Stimulated activated CD4-positive, alpha-beta T cell treated with anti-CD3 and anti-CD28 coated beads, Interleukin-12 subunit alpha, Interleukin-12 subunit beta, amount 100 ng/mL, for 48 hours (primary cell): ENCODE results near the gene SPRED2.

ENCODE experiments used
- DNase-seq, 3 donors: peaks; one replicate each; pipeline ENCODE4 v3.0.0-alpha.2; 2020; ENCODE audit warnings: low read depth in 2 of 3, low spot score in 1 of 3

The SPRED2 gene

DNA sequence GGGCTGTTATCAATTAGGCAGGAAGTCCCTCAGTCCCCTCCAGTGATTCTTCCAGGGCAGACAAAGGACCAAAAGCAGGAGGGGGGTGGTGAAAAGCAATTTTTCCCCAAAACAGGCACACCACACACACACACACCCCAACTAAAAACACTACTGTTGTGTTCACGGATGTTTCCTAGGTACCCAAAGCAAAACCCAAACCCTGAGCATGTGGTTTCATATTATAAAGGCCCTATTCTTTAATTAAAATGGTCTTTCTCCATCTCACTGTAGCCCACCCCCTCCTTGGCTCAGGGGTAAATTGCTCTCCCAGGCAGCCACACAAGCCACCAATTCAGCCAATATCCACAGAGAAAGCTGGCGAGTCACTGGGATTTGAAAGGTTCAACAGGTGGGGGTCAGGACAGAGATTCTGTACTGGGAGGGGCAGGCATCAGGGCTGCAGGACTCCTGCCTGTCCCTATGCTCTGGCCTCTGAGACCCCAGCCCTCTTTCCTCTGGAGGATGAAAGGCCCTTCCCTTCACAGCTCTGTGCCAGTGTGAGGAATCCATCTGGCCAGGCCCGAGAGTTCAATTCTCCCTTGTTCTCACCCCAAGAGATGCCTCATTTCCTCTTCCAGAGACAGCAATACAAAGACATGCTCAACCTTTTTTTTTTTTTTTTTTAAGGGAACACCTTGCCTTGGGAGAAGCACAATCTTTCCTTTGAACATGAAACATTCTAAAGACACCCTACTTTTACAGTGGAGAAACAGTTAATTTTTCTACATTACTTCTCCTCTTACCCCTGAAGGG is 43.6 kb downstream of the SPRED2 start:
- DNase-seq, result no peak

DNA sequence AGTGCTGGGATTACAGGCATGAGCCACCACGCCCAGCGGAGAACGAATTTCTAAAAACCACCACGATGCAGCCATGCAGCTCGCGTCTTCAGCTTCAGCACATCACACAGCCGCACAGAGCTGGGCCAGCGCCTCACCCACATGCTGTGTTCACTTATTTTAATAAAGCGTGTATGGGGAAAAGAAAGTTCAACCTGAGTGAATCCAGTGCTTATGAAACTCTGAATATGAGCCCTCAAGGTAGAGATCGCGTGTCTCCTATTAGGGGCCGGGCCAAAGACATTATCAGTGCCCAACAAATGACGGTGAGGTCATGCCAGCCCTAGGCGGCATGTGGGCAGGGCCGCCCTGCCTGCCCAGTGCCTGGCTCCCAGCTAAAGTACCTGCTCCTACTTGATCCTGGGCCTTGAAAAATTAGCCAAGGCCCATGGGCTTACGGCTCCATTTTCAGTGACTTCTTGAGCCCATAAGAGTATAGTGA is 44.3 kb downstream of the SPRED2 start:
- no peak for DNase-seq

DNA sequence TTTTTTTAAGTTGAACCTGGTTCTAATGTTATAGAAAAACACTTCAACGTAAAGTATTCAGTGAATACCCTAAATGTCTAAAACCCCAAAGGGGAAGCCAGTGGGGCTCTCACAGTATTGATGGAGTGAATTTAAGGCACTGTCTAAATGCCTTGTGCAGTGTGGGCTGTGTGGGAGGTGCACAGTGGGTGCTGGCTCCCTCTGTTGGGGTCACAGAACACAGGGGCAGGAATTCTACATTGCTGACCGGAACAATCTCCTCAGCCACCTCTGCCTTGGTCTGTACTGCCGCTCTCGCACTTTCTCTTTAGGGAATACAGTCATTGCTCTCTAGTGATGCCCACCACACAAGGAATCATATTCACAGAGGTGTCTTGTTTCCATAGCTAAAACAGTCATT is 45.4 kb downstream of the SPRED2 start:
- DNase-seq, result no peak

DNA sequence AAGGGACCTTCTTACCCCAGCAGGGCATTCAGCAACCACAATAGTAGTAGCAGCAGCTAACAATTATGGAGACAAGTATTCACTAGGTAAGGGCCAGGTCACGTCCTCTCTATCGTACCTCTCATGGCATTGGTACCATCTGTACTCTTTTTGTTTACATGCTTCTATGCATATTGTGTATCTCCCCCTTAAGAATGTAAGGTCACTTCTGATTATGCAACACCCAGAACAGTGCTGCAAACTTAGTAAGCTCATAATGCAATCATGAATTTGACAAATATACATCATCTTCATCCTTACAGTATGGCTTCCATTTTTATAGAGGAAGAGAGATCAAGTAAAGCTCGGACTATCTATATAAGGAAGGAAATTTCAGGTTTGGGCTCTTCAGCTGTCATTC is 46.1 kb downstream of the SPRED2 start:
- no peak for DNase-seq

DNA sequence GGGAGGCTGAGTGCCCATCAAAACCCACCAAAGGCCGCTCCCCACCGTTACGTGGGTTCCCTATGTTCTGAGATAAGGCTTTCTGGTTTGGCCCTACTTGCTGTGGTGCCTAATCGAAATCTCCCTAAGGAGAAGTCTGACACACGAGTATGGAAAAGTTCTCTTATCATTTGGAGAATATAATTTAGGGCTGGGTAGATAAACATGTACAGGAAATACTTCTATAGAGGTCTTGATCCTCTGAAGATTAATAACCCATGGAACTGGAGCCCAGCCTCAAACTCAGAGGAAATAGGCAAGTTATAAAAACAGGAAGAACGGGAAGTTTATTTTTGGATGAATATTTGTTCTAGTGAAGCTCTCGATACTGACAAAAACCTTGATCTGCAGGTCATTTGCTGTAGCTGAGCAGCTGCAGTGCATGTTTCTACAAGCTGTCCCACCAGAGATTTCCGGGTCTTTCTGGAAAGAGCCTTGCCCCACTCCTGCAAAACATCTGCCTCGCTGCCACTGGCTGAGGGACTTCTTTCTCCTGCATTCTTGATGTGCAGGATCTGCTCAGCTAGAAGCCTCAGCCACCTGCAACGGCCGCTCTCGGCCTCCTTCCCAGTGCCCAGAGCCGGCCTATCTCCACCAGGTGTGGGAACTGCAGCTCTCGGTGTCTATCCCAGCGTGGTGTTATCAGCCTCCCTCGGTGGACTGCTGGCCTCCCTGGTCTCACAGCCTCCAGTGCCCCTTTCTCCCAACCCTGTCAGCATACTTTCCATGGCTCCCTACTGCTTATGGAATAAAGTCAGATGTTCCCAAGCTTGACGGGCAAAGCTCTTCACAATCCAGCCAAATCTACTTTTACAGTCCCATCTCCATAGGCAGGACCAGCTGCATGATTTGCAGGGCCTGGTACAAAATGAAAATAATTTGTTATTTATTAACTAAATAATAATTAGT is 48.6 kb downstream of the SPRED2 start:
- DNase-seq, result no peak

DNA sequence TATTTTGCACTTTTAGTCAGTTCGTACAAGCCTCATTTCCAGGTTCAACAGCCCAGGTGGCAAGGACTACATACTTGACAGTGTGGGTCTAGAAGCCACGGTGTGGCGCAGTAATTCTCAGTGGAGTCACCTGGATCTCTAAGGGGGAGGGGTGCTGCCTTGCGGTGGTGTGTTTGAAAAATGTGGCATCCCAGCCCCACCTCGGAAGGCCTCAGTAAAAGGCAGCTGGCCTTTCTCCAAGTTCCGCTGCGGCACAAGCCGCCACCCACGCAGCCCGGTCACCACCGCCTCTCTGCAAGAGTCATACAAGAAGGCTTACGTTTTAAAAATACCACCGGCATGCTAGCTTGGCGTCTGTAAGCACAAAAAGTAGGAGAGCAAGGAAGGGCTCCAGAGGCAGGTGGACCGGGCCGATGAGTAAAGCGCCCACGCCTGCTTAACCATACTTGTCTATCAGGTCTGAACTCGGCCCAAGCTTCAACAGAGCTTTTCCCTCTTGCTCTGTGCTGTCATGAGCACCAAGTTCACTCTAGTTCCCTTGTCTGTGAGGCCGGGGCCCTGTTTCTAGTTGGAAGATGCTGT is 49.5 kb downstream of the SPRED2 start:
- peak; percentile 84 to 89 (median 86) for DNase-seq

DNA sequence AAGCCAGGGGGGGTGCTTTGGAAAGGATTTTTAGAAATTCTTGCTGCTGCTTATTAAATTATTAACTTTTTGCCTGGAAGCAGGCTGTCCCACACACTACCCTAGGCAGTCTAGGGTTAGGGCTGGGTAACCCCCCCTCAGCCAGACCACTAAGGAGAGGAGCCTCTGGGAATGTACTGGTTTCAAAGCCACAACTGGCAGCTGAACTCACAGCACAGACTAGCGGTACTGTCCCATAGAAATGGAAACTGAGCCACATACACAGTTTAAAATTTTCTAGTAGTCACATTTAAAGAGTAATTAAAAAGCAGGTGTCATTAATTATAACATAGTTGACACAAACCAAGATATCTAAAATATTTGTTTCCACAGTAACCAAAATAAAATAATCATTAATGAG is 50.1 kb downstream of the SPRED2 start:
- no peak for DNase-seq

DNA sequence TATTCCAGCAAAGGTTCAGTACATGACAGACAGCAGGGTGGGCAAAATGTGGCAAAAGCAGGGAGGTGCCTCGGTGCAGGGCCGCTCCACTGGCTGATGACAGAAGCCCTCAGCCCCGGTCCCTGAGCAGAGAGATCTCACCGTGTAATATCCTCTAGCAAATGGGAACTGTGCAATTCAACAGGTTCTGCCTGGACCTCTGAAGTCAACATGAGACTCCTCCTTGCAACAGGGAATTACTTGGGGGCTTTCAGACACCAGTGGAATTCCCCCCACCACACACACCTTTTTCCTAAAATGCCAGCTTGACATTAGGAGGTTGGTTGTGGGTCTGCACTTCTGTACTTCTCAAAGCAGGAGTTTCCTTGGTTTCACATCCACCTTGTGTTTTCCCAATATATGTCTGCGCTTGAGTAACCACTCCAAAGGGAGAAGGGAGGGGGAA is 50.8 kb downstream of the SPRED2 start:
- DNase-seq, result no peak

DNA sequence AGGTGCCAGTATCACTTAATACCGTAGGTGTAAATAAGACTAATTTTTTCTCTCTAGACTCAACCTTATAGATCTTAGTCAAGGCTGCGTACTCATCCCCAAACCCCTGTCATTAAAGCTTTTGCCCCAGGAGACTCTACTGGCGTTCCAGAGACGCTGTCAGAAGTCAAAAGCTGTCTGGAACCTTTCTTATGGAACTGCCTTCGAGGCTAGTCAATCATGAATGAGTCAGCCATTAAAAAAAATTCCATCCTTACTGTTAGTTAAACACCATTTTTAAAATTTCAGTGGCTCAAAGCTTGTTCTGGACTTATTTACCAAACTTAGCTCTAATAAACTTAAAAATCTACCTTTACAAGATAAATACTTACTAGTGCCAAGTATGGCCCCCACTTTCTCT is 52.1 kb downstream of the SPRED2 start:
- DNase-seq, result no peak

DNA sequence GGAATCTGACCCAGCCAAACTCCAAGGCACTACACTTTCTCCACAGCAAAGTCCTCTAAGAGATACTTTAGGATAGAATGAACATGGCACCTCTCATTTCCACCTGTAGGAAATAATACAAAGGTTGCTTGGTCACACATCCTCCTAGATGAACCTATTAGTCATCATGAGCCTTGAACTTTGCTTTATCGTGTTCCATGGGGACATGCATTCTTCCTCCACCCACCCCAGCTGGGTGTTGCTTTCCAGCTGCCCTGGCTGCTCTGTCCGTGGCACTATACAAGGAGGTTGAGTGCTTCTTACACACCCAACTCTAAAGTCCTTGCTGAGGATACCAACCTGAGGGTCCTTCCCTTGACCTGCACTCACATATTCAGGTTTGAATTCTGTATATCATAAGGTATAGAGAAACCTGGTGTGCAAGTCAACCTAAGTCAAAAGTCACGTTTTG is 52.7 kb downstream of the SPRED2 start:
- no peak for DNase-seq

DNA sequence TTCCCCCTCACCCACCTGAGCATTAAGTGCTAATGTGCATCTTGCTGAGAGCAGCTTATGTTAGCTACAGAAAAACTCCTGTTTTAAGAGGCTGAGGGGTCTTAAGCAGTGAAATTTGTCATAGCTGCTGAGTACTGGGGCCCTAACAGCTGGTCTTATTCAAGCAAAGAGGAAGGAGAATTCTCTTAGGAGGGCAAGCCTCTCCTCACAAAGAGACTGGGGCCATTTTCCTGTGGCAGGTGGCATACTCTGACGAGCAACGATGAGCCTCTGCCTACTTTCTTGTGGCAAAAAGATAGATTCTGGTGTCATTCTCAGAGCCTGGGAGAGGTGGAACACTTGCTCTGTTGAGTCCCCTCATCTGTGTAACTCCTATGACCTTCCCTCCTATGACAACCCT is 53.2 kb downstream of the SPRED2 start:
- no peak for DNase-seq

DNA sequence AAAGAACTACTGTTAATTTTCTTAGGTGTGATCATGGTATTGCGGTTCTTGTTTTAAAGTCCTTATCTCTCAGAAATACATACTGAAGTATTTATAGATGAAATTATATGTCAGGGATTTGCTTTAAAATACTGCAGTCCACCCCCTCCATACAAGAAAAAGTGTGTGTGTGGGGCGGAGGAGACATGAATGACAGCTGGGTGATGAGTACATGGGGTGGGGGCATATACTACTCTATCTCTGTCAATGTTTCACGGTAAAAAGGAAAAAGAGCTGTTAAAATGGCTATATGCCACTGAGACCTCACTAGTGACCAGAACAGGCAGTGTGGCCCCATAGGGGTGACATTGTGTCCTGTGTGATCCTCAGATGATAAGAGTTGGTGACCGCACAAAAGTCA is 54.1 kb downstream of the SPRED2 start:
- no peak for DNase-seq

DNA sequence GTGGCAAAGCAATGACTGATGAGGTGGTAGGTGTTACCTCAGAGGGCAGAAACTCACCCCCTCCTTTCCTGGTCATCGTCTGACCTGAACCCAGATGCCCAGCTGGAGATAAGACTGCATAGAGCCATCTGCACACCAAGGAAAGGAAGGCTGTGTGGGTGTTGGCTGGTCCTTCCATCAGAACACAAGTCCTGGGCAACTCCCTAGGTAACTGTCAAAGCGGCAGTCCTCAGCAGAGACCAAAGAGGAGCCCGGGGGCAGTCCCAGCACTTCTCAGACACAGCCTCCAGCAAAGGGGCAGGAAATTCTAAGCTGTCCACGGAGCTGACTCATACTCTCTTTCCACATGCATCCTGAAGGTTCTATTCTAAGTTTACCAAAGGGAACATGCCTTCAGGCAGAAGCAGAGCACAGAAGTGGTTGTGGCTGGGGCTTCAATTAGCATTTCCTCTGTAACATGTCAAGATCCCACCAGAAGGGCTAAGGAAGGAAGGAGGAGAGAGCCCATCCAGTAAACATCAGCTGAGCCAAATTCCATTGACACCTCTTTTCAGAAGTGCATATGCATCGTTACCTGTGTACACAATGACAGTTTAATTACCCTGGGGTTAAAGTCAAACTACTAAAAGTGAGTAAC is 54.7 kb downstream of the SPRED2 start:
- no peak for DNase-seq

DNA sequence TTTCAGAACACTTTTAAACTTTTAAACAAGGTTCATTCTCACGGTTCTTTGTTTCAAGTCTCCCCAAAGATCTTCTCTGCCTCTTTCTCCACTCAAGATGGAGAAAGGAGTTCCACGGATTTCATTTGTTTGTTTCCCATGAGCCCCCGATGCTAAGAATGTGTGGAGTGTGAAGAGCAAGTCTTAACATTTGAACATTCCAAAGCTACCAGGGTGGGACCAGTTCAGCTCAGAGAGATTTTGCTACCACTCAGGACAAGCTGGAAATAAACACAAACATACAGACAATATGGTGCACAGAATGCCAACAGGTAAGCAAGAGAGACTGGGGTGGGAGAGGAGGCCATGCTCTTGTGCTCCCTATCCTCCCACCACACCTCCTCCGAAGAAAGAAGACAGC is 56.7 kb downstream of the SPRED2 start:
- no peak for DNase-seq

DNA sequence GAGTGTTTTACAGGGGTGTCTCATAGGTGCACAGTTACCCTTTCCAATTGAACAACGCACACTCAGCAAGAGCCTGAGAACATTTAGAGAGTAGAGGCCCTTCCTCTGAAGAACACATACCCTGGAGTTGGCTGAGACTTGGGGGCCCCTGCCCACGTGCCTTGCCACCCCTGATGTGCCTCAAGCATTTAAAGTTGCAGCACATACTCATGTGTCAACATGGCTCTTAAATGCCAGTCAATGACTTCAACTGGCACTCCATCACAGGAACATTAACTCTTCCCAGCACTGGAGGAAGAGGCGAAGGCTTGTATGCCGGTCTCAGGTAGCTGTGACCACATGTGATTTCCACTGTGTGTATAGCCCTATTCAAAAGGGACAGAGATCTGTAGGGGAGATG is 57.4 kb downstream of the SPRED2 start:
- no peak for DNase-seq

DNA sequence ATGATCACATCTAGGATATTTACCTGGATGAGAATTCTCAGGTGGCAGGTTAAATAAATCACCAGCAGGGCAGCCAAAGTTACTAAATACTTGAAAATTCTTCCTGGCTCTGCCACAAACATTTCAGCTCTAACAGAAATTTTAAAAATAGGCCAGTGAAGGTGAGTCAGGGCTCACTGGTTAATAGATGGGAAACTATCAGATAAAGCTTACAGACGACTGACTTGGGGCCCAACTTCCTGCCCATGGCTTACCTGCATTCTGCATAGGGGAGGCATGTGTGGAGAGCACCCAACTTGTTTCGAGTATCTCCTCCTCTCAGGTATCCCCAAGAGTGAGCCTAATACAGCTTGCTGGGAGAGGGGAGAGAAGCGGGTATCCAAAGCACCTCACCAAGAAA is 57.8 kb downstream of the SPRED2 start:
- DNase-seq, result no peak

DNA sequence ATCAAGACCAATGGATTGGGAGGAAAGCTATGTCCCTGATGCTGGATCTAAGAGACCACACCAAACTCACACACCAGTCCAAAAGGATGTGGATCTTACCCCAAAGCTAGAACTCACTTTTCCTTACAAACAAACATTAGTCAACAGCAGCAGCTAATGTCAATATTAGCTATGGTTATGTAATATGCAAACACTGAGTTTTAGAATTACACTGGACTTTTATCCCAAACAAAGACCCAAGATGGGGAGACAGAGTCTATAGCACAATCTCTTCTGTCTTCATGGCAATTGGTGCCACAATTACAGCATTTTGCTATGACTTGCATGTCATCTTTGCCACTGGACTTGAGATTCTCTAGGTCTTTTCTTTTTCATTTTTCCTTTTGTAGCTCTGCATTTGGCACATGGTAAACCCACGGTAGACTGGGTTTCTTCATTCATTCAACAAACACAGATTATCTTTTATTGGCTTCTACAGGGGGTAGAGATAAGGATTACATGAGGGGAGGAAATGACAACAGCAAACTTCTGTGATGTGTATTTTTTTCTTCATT is 59.0 kb downstream of the SPRED2 start:
- DNase-seq, result no peak

DNA sequence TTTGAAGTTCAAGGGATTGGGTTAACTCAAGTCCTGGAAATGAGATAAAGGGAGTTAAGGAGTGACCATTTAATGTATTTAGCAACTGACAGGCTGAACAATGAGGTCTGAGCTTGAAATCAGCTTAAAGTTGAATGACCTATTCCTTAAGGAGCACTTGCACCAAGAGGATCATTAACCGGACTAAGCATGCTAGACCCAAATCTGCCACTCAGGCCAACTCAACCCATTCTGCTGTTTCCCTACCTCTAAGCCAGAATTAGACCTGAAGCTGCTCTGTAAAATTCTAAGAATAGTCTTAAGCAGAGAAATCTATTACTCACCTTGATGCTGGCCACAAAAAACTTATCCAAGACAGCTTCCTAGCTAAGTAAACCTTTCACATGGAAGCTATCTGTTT is 59.8 kb downstream of the SPRED2 start:
- no peak for DNase-seq

DNA sequence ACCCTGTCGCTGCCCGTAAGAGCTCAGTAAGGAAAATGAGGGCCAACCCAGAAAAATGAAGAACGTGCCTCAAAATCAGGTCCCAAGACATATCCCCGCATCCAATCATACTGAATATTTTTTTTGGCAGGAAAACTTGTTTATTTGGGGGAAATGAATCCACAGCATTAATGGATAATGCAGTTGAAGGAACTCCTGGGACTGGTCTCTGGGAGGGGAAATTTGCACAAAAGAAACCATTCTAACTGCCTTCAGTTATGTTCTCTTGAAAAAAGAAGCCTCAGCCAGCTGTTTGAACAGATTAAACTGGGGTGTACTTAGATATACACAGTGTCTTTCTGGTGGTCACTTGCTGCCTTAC is 61.3 kb downstream of the SPRED2 start:
- no peak for DNase-seq

DNA sequence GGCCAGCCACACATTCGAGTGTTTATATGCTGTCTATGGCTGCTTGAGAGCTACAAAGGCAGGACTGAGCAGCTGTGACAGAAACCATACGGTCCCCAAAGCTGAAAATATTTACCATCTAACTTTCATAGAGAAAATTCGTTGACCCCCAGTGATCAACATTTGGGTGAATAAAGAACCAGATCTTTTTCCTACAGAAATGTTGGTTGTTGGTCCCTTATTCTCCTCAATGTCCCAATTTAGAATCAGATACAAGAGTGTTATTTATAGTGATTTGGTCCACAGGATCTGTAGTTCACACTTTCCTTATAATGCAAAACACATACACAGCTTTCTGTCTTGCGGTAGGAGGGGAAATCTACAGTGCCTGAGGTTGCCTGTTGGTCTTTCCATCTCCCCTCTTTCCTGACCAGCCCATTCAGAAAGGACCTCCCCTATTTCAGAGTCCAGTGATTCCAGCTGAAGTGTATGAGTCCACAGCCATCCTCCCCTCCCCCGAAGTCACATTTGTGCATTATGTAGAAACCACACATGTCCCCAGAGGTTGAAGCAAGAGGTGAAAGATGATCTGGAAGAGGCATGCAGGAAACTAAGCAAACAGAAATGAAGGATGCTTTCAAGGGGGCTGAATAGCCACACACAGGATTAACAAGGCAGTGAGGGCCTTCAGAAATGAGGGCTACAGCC is 61.9 kb downstream of the SPRED2 start:
- no peak for DNase-seq
